Ecto neural progenitor cell (in vitro differentiated cells): ENCODE measurements around the gene CCPG1.

Experiments used
- DNase-seq: peaks from one replicate; pipeline ENCODE4 v3.0.0-alpha.2; 2018; ENCODE audit warnings: low spot score

Gene CCPG1

GRCh38 chr15:55319537-55320237 lies 88.5 kb downstream of the CCPG1 start:
- no peak for DNase-seq

GRCh38 chr15:55318588-55319494 lies 89.3 kb downstream of the CCPG1 start, which contains the start of the genes PIGB and PIGBOS1:
Gene PIGB (plus strand): TSS chr15:55319222. CDS start chr15:55319251, 29 bp downstream.
Gene PIGBOS1 (minus strand): TSS chr15:55319123. CDS start chr15:55317792, 1,331 bp downstream.
- DNase-seq: peak; percentile 87
